ENCODE measurements around the gene KIF6. TPM values are rescaled to one million over a fixed set of nuclear protein-coding genes. Genes with fewer than 3 reads are reported as not detected.

Gene KIF6
- total RNA-seq, 1 donor from 2014 or later, result 2.0 TPM

- Histone ChIP-seq H3K4me3 (ENCODE audit: insufficient read depth, low read depth, low read length) (no peak overlapping the region), H2AFZ (ENCODE audit: low read depth, low read length) (no peak overlapping the region), H3K27ac (ENCODE audit: low read depth, low read length) (no peak overlapping the region), H3K27me3 (ENCODE audit: insufficient read depth, low read length) (no peaks in the 10 kb centered on the region), H3K4me1 (ENCODE audit: insufficient read depth, low read length) (no peaks in the 10 kb centered on the region), H3K79me2 (ENCODE audit: insufficient read depth, low read length) (no peaks in the 10 kb centered on the region), H3K36me3 (ENCODE audit: insufficient read depth, low read length) (no peaks in the 10 kb centered on the region), H4K20me1 (ENCODE audit: insufficient read depth, low read length) (no peaks in the 10 kb centered on the region), H3K4me2 (ENCODE audit: low read length) (no peak overlapping the region), H3K9me3 (ENCODE audit: insufficient read depth, low read depth, low read length) (no peaks in the 10 kb centered on the region), H3K9ac (ENCODE audit: low read length) (no peak overlapping the region)
- no peak overlapping the region for H3K4me3 Mint-ChIP-seq (ENCODE audit: unreplicated experiment)
- no peak for DNase-seq (ENCODE audit: low read depth)
- H3K4me1 Mint-ChIP-seq (ENCODE audit: low read depth, unreplicated experiment), result peaks cover 16% of the 10 kb centered on the region
- no peaks in the 10 kb centered on the region for H3K9me3 Mint-ChIP-seq (ENCODE audit: unreplicated experiment)
- no peaks in the 10 kb centered on the region for H3K36me3 Mint-ChIP-seq (ENCODE audit: low read depth, unreplicated experiment)
- no peak for FAIRE-seq
- H3K27me3 Mint-ChIP-seq (ENCODE audit: low read depth, unreplicated experiment), result no peaks in the 10 kb centered on the region
- TF ChIP-seq EZH2 (IDR thresholded peaks at IDR 0.05; ENCODE audit: insufficient read depth, low read length) (no peak), CTCF (IDR thresholded peaks at IDR 0.05; ENCODE audit: insufficient read depth, low read depth, low read length) (no peak)
- H3K27ac Mint-ChIP-seq (ENCODE audit: unreplicated experiment), result no peak overlapping the region
Observed at GRCh38 chr6:39521958-39522357, 203.2 kb downstream of the KIF6 start.

DNA sequence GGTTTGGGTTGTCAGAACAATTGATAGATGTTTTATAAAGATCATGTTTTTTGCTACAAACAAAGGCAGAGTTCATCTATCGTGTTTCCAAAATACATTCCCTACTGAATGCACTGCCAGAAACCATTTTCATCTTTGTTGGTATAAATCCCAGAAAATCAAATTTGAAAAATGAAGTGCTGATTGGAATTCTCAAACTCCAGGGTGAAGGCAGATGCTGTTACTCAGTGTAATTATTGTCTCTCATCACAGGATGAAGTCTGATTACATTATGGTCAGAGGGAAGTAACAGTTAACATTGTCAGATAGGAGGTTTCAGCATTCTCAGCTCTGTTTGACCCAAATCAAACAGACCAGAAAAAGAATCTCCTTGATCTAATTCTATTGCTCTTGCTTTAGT, 204.3 kb downstream of the KIF6 start:
- DNase-seq (ENCODE audit: low read depth), result no peak
- Histone ChIP-seq H3K4me3 (ENCODE audit: insufficient read depth, low read depth, low read length) (no peak overlapping the region), H3K79me2 (ENCODE audit: insufficient read depth, low read length) (no peaks in the 10 kb centered on the region), H3K36me3 (ENCODE audit: insufficient read depth, low read length) (no peaks in the 10 kb centered on the region), H3K9me3 (ENCODE audit: insufficient read depth, low read depth, low read length) (no peaks in the 10 kb centered on the region), H3K4me2 (ENCODE audit: low read length) (no peak overlapping the region), H4K20me1 (ENCODE audit: insufficient read depth, low read length) (no peaks in the 10 kb centered on the region), H2AFZ (ENCODE audit: low read depth, low read length) (no peak overlapping the region), H3K27ac (ENCODE audit: low read depth, low read length) (no peak overlapping the region), H3K27me3 (ENCODE audit: insufficient read depth, low read length) (no peaks in the 10 kb centered on the region), H3K4me1 (ENCODE audit: insufficient read depth, low read length) (no peaks in the 10 kb centered on the region), H3K9ac (ENCODE audit: low read length) (no peak overlapping the region)
- TF ChIP-seq CTCF (IDR thresholded peaks at IDR 0.05; ENCODE audit: insufficient read depth, low read depth, low read length) (no peak), EZH2 (IDR thresholded peaks at IDR 0.05; ENCODE audit: insufficient read depth, low read length) (no peak)
- H3K9me3 Mint-ChIP-seq (ENCODE audit: unreplicated experiment), result no peaks in the 10 kb centered on the region
- H3K4me1 Mint-ChIP-seq (ENCODE audit: low read depth, unreplicated experiment), result peaks cover 18% of the 10 kb centered on the region
- FAIRE-seq, result no peak
- H3K27ac Mint-ChIP-seq (ENCODE audit: unreplicated experiment), result no peak overlapping the region
- no peak overlapping the region for H3K4me3 Mint-ChIP-seq (ENCODE audit: unreplicated experiment)
- H3K36me3 Mint-ChIP-seq (ENCODE audit: low read depth, unreplicated experiment), result no peaks in the 10 kb centered on the region
- H3K27me3 Mint-ChIP-seq (ENCODE audit: low read depth, unreplicated experiment), result no peaks in the 10 kb centered on the region

DNA sequence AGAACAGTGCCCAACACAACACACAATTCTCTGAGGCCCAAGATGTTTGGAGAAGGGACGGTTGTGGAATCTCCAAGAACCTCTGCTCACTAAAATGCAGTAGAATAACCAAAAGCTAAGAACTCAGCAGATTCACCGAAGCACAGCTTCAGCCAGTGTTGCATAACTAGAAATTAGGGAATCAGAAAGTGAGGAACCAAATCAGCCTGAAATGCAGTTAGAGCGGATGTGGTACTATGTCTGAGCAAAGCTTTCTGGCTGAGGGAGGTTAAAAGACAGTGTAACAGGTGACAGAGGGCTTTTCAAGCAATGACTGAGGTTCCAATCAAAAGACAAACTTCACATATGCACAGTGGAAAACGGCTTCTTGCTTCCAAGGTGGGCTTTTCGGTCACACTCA, 204.8 kb downstream of the KIF6 start:
- no peak for TF ChIP-seq CTCF (IDR thresholded peaks at IDR 0.05; ENCODE audit: insufficient read depth, low read depth, low read length)
- Histone ChIP-seq H3K9ac (ENCODE audit: low read length) (no peak overlapping the region), H3K79me2 (ENCODE audit: insufficient read depth, low read length) (no peaks in the 10 kb centered on the region), H2AFZ (ENCODE audit: low read depth, low read length) (no peak overlapping the region), H3K9me3 (ENCODE audit: insufficient read depth, low read depth, low read length) (no peaks in the 10 kb centered on the region), H3K4me3 (ENCODE audit: insufficient read depth, low read depth, low read length) (no peak overlapping the region), H3K27me3 (ENCODE audit: insufficient read depth, low read length) (no peaks in the 10 kb centered on the region), H3K4me2 (ENCODE audit: low read length) (no peak overlapping the region), H4K20me1 (ENCODE audit: insufficient read depth, low read length) (no peaks in the 10 kb centered on the region), H3K4me1 (ENCODE audit: insufficient read depth, low read length) (no peaks in the 10 kb centered on the region), H3K27ac (ENCODE audit: low read depth, low read length) (no peak overlapping the region), H3K36me3 (ENCODE audit: insufficient read depth, low read length) (no peaks in the 10 kb centered on the region)
- Mint-ChIP-seq H3K4me3 (ENCODE audit: unreplicated experiment) (no peak overlapping the region), H3K27me3 (ENCODE audit: low read depth, unreplicated experiment) (no peaks in the 10 kb centered on the region), H3K36me3 (ENCODE audit: low read depth, unreplicated experiment) (no peaks in the 10 kb centered on the region), H3K9me3 (ENCODE audit: unreplicated experiment) (no peaks in the 10 kb centered on the region), H3K27ac (ENCODE audit: unreplicated experiment) (no peak overlapping the region), H3K4me1 (ENCODE audit: low read depth, unreplicated experiment) (peaks cover 20% of the 10 kb centered on the region)
- DNase-seq (ENCODE audit: low read depth), result no peak
- FAIRE-seq, result no peak
